Measurements from ENCODE around the gene CLCN3.

DNA sequence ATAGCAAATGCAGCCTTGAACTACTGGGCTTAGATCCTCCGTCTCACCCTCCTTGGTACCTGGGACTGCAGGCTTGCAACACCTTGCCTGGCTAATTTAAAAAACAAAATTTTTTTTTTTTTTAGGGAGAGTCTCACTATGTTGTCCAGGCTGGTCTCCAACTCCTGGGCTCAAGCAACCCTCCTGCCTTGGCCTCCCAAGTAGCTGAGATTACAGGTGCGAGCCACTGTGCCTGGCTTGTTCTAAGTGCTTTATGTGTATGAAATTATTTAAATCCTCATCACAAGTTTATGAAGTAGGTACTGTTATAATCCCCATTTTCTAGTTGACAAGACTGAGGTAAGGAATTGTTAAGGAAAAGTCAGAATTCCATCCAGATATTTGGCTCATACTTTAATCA, 43.0 kb downstream of the CLCN3 start:
- no peak for TF ChIP-seq POLR2A (IDR thresholded peaks at IDR 0.05)
- TF ChIP-seq, protein P1, sequence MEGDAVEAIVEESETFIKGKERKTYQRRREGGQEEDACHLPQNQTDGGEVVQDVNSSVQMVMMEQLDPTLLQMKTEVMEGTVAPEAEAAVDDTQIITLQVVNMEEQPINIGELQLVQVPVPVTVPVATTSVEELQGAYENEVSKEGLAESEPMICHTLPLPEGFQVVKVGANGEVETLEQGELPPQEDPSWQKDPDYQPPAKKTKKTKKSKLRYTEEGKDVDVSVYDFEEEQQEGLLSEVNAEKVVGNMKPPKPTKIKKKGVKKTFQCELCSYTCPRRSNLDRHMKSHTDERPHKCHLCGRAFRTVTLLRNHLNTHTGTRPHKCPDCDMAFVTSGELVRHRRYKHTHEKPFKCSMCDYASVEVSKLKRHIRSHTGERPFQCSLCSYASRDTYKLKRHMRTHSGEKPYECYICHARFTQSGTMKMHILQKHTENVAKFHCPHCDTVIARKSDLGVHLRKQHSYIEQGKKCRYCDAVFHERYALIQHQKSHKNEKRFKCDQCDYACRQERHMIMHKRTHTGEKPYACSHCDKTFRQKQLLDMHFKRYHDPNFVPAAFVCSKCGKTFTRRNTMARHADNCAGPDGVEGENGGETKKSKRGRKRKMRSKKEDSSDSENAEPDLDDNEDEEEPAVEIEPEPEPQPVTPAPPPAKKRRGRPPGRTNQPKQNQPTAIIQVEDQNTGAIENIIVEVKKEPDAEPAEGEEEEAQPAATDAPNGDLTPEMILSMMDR (IDR thresholded peaks at IDR 0.05) = no peak
